Measurements from ENCODE around the gene PLEKHS1.

The PLEKHS1 gene

GRCh38 chr10:113739577-113739976, 11.9 kb upstream of the PLEKHS1 start:
- DNase-seq: no peak
- H3K9me3 ChIP-seq (ENCODE audit: control insufficient read depth, low read length): no peaks in the 10 kb centered on the region
- no peaks in the 10 kb centered on the region for H3K4me1 ChIP-seq (ENCODE audit: control insufficient read depth, insufficient read depth, low read length, poor library complexity, severe bottlenecking)
- H3K4me3 ChIP-seq (ENCODE audit: insufficient read depth, low read depth, low read length, poor library complexity, severe bottlenecking): no peak overlapping the region
- no peaks in the 10 kb centered on the region for H3K36me3 ChIP-seq (ENCODE audit: control insufficient read depth, insufficient read depth, low read length)
- no peaks in the 10 kb centered on the region for H3K27me3 ChIP-seq (replicated peaks; ENCODE audit: control insufficient read depth, insufficient read depth, low read length, poor library complexity, severe bottlenecking)
- no peak overlapping the region for H3K27ac ChIP-seq (ENCODE audit: insufficient read depth, low read length, poor library complexity, severe bottlenecking)

- Histone ChIP-seq H3K27ac (ENCODE audit: insufficient read depth, low read length, poor library complexity, severe bottlenecking) (no peak overlapping the region), H3K9me3 (ENCODE audit: control insufficient read depth, low read length) (no peaks in the 10 kb centered on the region), H3K36me3 (ENCODE audit: control insufficient read depth, insufficient read depth, low read length) (no peaks in the 10 kb centered on the region), H3K4me1 (ENCODE audit: control insufficient read depth, insufficient read depth, low read length, poor library complexity, severe bottlenecking) (no peaks in the 10 kb centered on the region), H3K27me3 (replicated peaks; ENCODE audit: control insufficient read depth, insufficient read depth, low read length, poor library complexity, severe bottlenecking) (no peaks in the 10 kb centered on the region), H3K4me3 (ENCODE audit: insufficient read depth, low read depth, low read length, poor library complexity, severe bottlenecking) (no peak overlapping the region)
- no peak for DNase-seq
Measured at GRCh38 chr10:113740850-113741249, 10.6 kb upstream of the PLEKHS1 start.

- Histone ChIP-seq H3K4me1 (ENCODE audit: control insufficient read depth, insufficient read depth, low read length, poor library complexity, severe bottlenecking) (no peaks in the 10 kb centered on the region), H3K27me3 (replicated peaks; ENCODE audit: control insufficient read depth, insufficient read depth, low read length, poor library complexity, severe bottlenecking) (no peaks in the 10 kb centered on the region)
Measured at GRCh38 chr10:113742466-113742865, 9.0 kb upstream of the PLEKHS1 start.

GRCh38 chr10:113743594-113743993, 7.9 kb upstream of the PLEKHS1 start:
- Histone ChIP-seq H3K27ac (ENCODE audit: insufficient read depth, low read length, poor library complexity, severe bottlenecking) (no peak overlapping the region), H3K36me3 (ENCODE audit: control insufficient read depth, insufficient read depth, low read length) (no peaks in the 10 kb centered on the region), H3K4me3 (ENCODE audit: insufficient read depth, low read depth, low read length, poor library complexity, severe bottlenecking) (no peak overlapping the region), H3K27me3 (replicated peaks; ENCODE audit: control insufficient read depth, insufficient read depth, low read length, poor library complexity, severe bottlenecking) (no peaks in the 10 kb centered on the region), H3K9me3 (ENCODE audit: control insufficient read depth, low read length) (no peaks in the 10 kb centered on the region), H3K4me1 (ENCODE audit: control insufficient read depth, insufficient read depth, low read length, poor library complexity, severe bottlenecking) (no peaks in the 10 kb centered on the region)
- no peak for DNase-seq

More at GRCh38 chr10:113742466-113742865, 9.0 kb upstream of the PLEKHS1 start:
- Histone ChIP-seq H3K27ac (ENCODE audit: insufficient read depth, low read length, poor library complexity, severe bottlenecking) (no peak overlapping the region), H3K36me3 (ENCODE audit: control insufficient read depth, insufficient read depth, low read length) (no peaks in the 10 kb centered on the region), H3K4me3 (ENCODE audit: insufficient read depth, low read depth, low read length, poor library complexity, severe bottlenecking) (no peak overlapping the region), H3K9me3 (ENCODE audit: control insufficient read depth, low read length) (no peaks in the 10 kb centered on the region)
- DNase-seq: no peak

DNA sequence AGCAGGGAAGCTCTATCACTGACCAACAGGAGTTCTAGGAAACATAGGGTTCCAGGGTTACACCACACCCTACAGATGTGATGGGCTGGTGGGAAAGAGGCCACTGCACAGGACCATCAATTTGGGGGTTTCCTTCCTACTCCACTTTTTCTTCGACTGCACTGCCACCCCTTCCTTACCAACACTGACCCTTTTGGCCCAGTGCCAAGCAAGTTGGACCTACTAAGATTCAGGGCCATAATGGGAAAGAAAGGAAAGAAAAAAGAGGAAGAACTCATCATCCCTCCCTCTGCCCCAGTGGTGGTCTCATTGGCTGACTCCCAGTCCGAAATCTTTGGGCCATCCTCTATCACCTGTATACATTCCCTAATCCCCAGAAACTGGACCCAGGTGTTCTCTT, 6.1 kb upstream of the PLEKHS1 start:
- DNase-seq: no peak
- H3K4me1 ChIP-seq (ENCODE audit: control insufficient read depth, insufficient read depth, low read length, poor library complexity, severe bottlenecking): no peaks in the 10 kb centered on the region
- no peak overlapping the region for H3K27ac ChIP-seq (ENCODE audit: insufficient read depth, low read length, poor library complexity, severe bottlenecking)
- no peak overlapping the region for H3K4me3 ChIP-seq (ENCODE audit: insufficient read depth, low read depth, low read length, poor library complexity, severe bottlenecking)
- no peaks in the 10 kb centered on the region for H3K9me3 ChIP-seq (ENCODE audit: control insufficient read depth, low read length)
- H3K36me3 ChIP-seq (ENCODE audit: control insufficient read depth, insufficient read depth, low read length): no peaks in the 10 kb centered on the region
- H3K27me3 ChIP-seq (replicated peaks; ENCODE audit: control insufficient read depth, insufficient read depth, low read length, poor library complexity, severe bottlenecking): no peaks in the 10 kb centered on the region

DNA sequence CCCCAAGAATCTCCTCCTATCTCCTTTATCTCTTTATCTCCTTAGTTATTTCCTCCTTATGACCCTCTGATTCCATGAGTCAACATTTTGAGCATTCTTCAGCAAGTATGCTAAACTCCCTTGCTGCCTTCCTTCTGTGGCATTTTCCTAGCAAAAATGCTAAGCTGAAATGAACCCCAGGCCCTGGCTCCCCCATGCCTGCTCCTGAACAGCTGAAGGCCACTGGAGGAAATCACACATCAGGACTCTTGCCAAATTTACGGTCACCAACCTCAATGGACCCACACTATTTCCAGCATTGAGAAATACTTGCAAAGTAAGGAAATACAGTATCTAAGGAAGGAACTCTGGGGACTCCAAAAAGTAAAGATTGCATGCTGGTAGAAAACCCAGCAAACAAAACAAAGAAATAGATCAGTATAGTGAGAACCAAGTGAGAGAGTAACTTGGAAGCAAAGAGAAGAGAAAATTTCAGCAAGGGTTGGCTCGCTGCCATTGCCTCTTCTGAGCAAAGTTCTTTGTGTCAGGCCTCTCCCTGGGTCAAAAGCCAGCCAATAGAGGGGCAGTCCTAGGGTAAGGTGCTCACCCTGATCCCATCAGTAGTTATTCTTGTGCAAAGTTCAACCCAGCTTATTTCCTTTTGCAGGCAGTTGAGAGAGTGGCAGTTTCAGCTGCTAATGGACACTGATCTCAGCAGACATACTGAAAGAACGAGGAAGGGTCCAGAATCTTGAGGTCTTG, 5.1 kb upstream of the PLEKHS1 start:
- no peaks in the 10 kb centered on the region for H3K36me3 ChIP-seq (ENCODE audit: control insufficient read depth, insufficient read depth, low read length)
- no peak overlapping the region for H3K27ac ChIP-seq (ENCODE audit: insufficient read depth, low read length, poor library complexity, severe bottlenecking)
- no peaks in the 10 kb centered on the region for H3K4me1 ChIP-seq (ENCODE audit: control insufficient read depth, insufficient read depth, low read length, poor library complexity, severe bottlenecking)
- DNase-seq: no peak
- H3K27me3 ChIP-seq (replicated peaks; ENCODE audit: control insufficient read depth, insufficient read depth, low read length, poor library complexity, severe bottlenecking): no peaks in the 10 kb centered on the region
- H3K4me3 ChIP-seq (ENCODE audit: insufficient read depth, low read depth, low read length, poor library complexity, severe bottlenecking): no peak overlapping the region
- H3K9me3 ChIP-seq (ENCODE audit: control insufficient read depth, low read length): no peaks in the 10 kb centered on the region

GRCh38 chr10:113752553-113752952, 1.1 kb downstream of the PLEKHS1 start:
- no peak overlapping the region for H3K4me3 ChIP-seq (ENCODE audit: insufficient read depth, low read depth, low read length, poor library complexity, severe bottlenecking)
- no peak for DNase-seq
- no peaks in the 10 kb centered on the region for H3K36me3 ChIP-seq (ENCODE audit: control insufficient read depth, insufficient read depth, low read length)

GRCh38 chr10:113753020-113753692, 1.7 kb downstream of the PLEKHS1 start:
- no peak for DNase-seq
- no peaks in the 10 kb centered on the region for H3K4me1 ChIP-seq (ENCODE audit: control insufficient read depth, insufficient read depth, low read length, poor library complexity, severe bottlenecking)
- no peak overlapping the region for H3K27ac ChIP-seq (ENCODE audit: insufficient read depth, low read length, poor library complexity, severe bottlenecking)
- no peak overlapping the region for H3K4me3 ChIP-seq (ENCODE audit: insufficient read depth, low read depth, low read length, poor library complexity, severe bottlenecking)
- no peaks in the 10 kb centered on the region for H3K27me3 ChIP-seq (replicated peaks; ENCODE audit: control insufficient read depth, insufficient read depth, low read length, poor library complexity, severe bottlenecking)
- H3K9me3 ChIP-seq (ENCODE audit: control insufficient read depth, low read length): no peaks in the 10 kb centered on the region
- no peaks in the 10 kb centered on the region for H3K36me3 ChIP-seq (ENCODE audit: control insufficient read depth, insufficient read depth, low read length)

More at GRCh38 chr10:113752553-113752952, 1.1 kb downstream of the PLEKHS1 start:
- no peaks in the 10 kb centered on the region for H3K4me1 ChIP-seq (ENCODE audit: control insufficient read depth, insufficient read depth, low read length, poor library complexity, severe bottlenecking)
- no peaks in the 10 kb centered on the region for H3K9me3 ChIP-seq (ENCODE audit: control insufficient read depth, low read length)
- H3K27ac ChIP-seq (ENCODE audit: insufficient read depth, low read length, poor library complexity, severe bottlenecking): no peak overlapping the region
- H3K27me3 ChIP-seq (replicated peaks; ENCODE audit: control insufficient read depth, insufficient read depth, low read length, poor library complexity, severe bottlenecking): no peaks in the 10 kb centered on the region

DNA sequence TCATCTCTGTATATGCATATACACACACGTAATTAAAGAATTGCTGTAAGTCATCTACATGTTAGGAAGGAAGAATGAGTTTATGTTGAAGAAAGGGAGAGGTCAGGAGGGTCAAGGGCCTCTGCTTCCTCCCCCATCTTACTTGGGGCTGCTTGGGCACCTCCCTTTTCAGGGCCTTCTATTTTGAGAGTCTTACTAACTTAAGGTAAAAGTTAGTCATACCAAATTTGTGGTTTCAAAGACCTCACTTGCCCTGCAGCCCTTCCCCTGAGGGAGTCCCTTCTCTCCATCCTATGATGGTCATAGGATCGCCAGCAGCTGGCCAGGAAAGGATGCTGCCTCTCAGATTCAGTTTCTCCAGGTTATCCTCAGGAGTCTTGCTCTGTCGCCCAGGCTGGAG, 2.6 kb downstream of the PLEKHS1 start:
- no peak for DNase-seq
- H3K4me3 ChIP-seq (ENCODE audit: insufficient read depth, low read depth, low read length, poor library complexity, severe bottlenecking): no peak overlapping the region
- H3K9me3 ChIP-seq (ENCODE audit: control insufficient read depth, low read length): no peaks in the 10 kb centered on the region
- no peaks in the 10 kb centered on the region for H3K36me3 ChIP-seq (ENCODE audit: control insufficient read depth, insufficient read depth, low read length)
- H3K27ac ChIP-seq (ENCODE audit: insufficient read depth, low read length, poor library complexity, severe bottlenecking): no peak overlapping the region
- H3K4me1 ChIP-seq (ENCODE audit: control insufficient read depth, insufficient read depth, low read length, poor library complexity, severe bottlenecking): no peaks in the 10 kb centered on the region
- no peaks in the 10 kb centered on the region for H3K27me3 ChIP-seq (replicated peaks; ENCODE audit: control insufficient read depth, insufficient read depth, low read length, poor library complexity, severe bottlenecking)

GRCh38 chr10:113754768-113755167, 3.3 kb downstream of the PLEKHS1 start:
- no peak for DNase-seq
- H3K4me3 ChIP-seq (ENCODE audit: insufficient read depth, low read depth, low read length, poor library complexity, severe bottlenecking): no peak overlapping the region
- H3K9me3 ChIP-seq (ENCODE audit: control insufficient read depth, low read length): no peaks in the 10 kb centered on the region
- no peaks in the 10 kb centered on the region for H3K4me1 ChIP-seq (ENCODE audit: control insufficient read depth, insufficient read depth, low read length, poor library complexity, severe bottlenecking)
- no peaks in the 10 kb centered on the region for H3K27me3 ChIP-seq (replicated peaks; ENCODE audit: control insufficient read depth, insufficient read depth, low read length, poor library complexity, severe bottlenecking)
- H3K36me3 ChIP-seq (ENCODE audit: control insufficient read depth, insufficient read depth, low read length): no peaks in the 10 kb centered on the region
- no peak overlapping the region for H3K27ac ChIP-seq (ENCODE audit: insufficient read depth, low read length, poor library complexity, severe bottlenecking)

Measured in effector memory CD4-positive, alpha-beta T cell (primary cell).